C4-2B (cell line): ENCODE results near the gene SLMAP.

ENCODE experiments used
- CTCF ChIP-seq: fragments of 450-650 bp; conservative IDR thresholded peaks from 2 replicates; pipeline ENCODE4 v1.5.1; 2017; ENCODE audit warnings: mild to moderate bottlenecking
- ZFX ChIP-seq: fragments of 450-650 bp; IDR thresholded peaks from 2 replicates; pipeline ENCODE4 v1.6.1; 2017

GRCh38 chr3:57792198-57792597, 36.1 kb downstream of the SLMAP start:
- TF ChIP-seq CTCF: no peak
- no peak for TF ChIP-seq ZFX
